Gastroesophageal sphincter (tissue), 4 donors: ENCODE data around the gene IFIT1. TPM values are rescaled to one million over a fixed set of nuclear protein-coding genes. Genes with fewer than 3 reads are reported as not detected.

Experiments used
- ATAC-seq: fragments of 150-250 bp; one replicate; pipeline ENCODE4 v1.9.1; 2016; ENCODE audit warnings: mild to moderate bottlenecking, moderate library complexity
- H3K27ac ChIP-seq, 4 donors: fragments of 200-600 bp; sonication (generic) in 3 of 4; 1 replicate in 3 of 4; 2 replicates in 1 of 4; pipeline ENCODE4 v1.5.1; 2016 to 2019
- H3K27me3 ChIP-seq: fragments of 200-600 bp; sonication (generic); one replicate; pipeline ENCODE4 v1.5.1; 2019
- H3K36me3 ChIP-seq, 2 donors: fragments of 200-600 bp; sonication (generic); one replicate each; pipeline ENCODE4 v1.5.1; 2019; ENCODE audit warnings: control low read depth in 1 of 2
- H3K4me1 ChIP-seq, 3 donors: fragments of 200-600 bp; sonication (generic); 1 replicate in 2 of 3; 2 replicates in 1 of 3; pipeline ENCODE4 v1.5.1; 2016 to 2019; ENCODE audit warnings: control low read depth in 2 of 3
- H3K4me3 ChIP-seq, 2 donors: fragments of 200-600 bp; sonication (generic); one replicate each; pipeline ENCODE4 v1.5.1; 2019; ENCODE audit warnings: mild to moderate bottlenecking in 1 of 2, moderate library complexity in 1 of 2
- H3K9me3 ChIP-seq, 3 donors: fragments of 200-600 bp; sonication (generic); one replicate each; pipeline ENCODE4 v1.5.1; 2017 to 2019; ENCODE audit warnings: control low read depth in 2 of 3
- CTCF ChIP-seq, 4 experiments: fragments of 200-600 bp in 2 of 4; fragments of 450-650 bp in 2 of 4; sonication (generic) in 1 of 4; IDR thresholded peaks; one replicate each; pipeline ENCODE4 v1.5.1; 2017 to 2019; ENCODE audit warnings: antibody characterized with exemption in 4 of 4, mild to moderate bottlenecking in 2 of 4, moderate library complexity in 2 of 4
- EP300 ChIP-seq: sonication (generic); formaldehyde crosslinking; IDR thresholded peaks from one replicate; pipeline ENCODE4 v1.6.1; 2017; ENCODE audit warnings: antibody characterized with exemption, mild to moderate bottlenecking
- POLR2A ChIP-seq, 2 donors: fragments of 450-650 bp; IDR thresholded peaks; one replicate each; pipeline ENCODE4 v1.6.1; 2017; ENCODE audit warnings: antibody characterized with exemption in 2 of 2, mild to moderate bottlenecking in 2 of 2, moderate library complexity in 1 of 2
- POLR2AphosphoS5 ChIP-seq: sonication (generic); formaldehyde crosslinking; IDR thresholded peaks from one replicate; pipeline ENCODE4 v1.6.1; 2017; ENCODE audit warnings: antibody characterized with exemption
- WGBS, 2 donors: methylation state at CpG; one replicate each; pipeline ENCODE4 v1.1.5; 2018; ENCODE audit warnings: low coverage in 1 of 2; 5-methylcytosine and 5-hydroxymethylcytosine counted together
- total RNA-seq, 4 donors: library from RNA; depleted of rRNA; stranded (reverse); fragments of >200 nt; gene quantifications; one replicate each; pipeline ENCODE4 v1.1.0, GENCODE V29; 2016

IFIT1 gene
- 10 to 100 TPM; 10.3 to 16.5 (median 15.2) TPM for total RNA-seq

- H3K4me1 ChIP-seq, result peaks cover 10 to 65% (median 20%) of the 10 kb centered on the region in 3 donors
- H3K9me3 ChIP-seq, result no peaks in the 10 kb centered on the region
- peak within 1 kb of the TSS; percentile 72 to 95 (median 78) for H3K27ac ChIP-seq
- peak within 1 kb of the TSS; percentile 53 to 100 for H3K4me3 ChIP-seq
- H3K27me3 ChIP-seq, result no peaks in the 10 kb centered on the region
- TF ChIP-seq POLR2A (IDR thresholded peaks at IDR 0.05), result no peak
- TF ChIP-seq POLR2AphosphoS5, result peak; percentile 32
- no peaks in the 10 kb centered on the region for H3K36me3 ChIP-seq
- ATAC-seq, result peak; percentile 88
- 1 to 3% methylated on average over 8 of the region's 8 CpGs for WGBS, 2 donors
Observed at GRCh38 chr10:89391907-89392756, at the start of gene IFIT1. Gene IFIT1, plus strand, starts transcription at chr10:89392623. Its CDS starts 90 bp downstream, at chr10:89392713.

- H3K27me3 ChIP-seq, result no peaks in the 10 kb centered on the region
- ATAC-seq, result no peak
- WGBS, 2 donors, result 78 to 93% methylated on average over 4 to 5 of the region's 5 CpGs
- H3K4me3 ChIP-seq, result no peak overlapping the region
- no peaks in the 10 kb centered on the region for H3K9me3 ChIP-seq
- no peak for TF ChIP-seq POLR2A (IDR thresholded peaks at IDR 0.05)
- TF ChIP-seq POLR2AphosphoS5, result no peak
- TF ChIP-seq EP300, result no peak
- no peak for TF ChIP-seq CTCF (IDR thresholded peaks at IDR 0.05)
- peaks cover 0 to 28% of the 10 kb centered on the region in 2 donors for H3K36me3 ChIP-seq
- peaks cover 0 to 35% (median 8%) of the 10 kb centered on the region in 3 donors for H3K4me1 ChIP-seq
- H3K27ac ChIP-seq, result no peak overlapping the region
Observed at GRCh38 chr10:89343089-89343767, 49.2 kb upstream of the IFIT1 start.

GRCh38 chr10:89344156-89344555 lies 48.3 kb upstream of the IFIT1 start:
- Histone ChIP-seq H3K4me1 (peaks cover 0 to 35% (median 8%) of the 10 kb centered on the region in 3 donors), H3K36me3 (peaks cover 0 to 19% of the 10 kb centered on the region in 2 donors)
- TF ChIP-seq EP300 (no peak), CTCF (IDR thresholded peaks at IDR 0.05) (no peak), POLR2AphosphoS5 (no peak), POLR2A (IDR thresholded peaks at IDR 0.05) (no peak)

GRCh38 chr10:89345367-89346000 lies 46.9 kb upstream of the IFIT1 start:
- Histone ChIP-seq H3K36me3 (peaks cover 0 to 8% of the 10 kb centered on the region in 2 donors), H3K27ac (no peak overlapping the region), H3K4me3 (no peak overlapping the region), H3K4me1 (peaks cover 0 to 38% (median 8%) of the 10 kb centered on the region in 3 donors), H3K27me3 (no peaks in the 10 kb centered on the region), H3K9me3 (no peaks in the 10 kb centered on the region)
- TF ChIP-seq EP300 (no peak), CTCF (IDR thresholded peaks at IDR 0.05) (no peak), POLR2A (IDR thresholded peaks at IDR 0.05) (no peak), POLR2AphosphoS5 (no peak)
- ATAC-seq, result no peak
- 84 to 90% methylated on average over 3 to 4 of the region's 4 CpGs for WGBS, 2 donors

More at GRCh38 chr10:89344156-89344555, 48.3 kb upstream of the IFIT1 start:
- no peaks in the 10 kb centered on the region for H3K27me3 ChIP-seq
- no peaks in the 10 kb centered on the region for H3K9me3 ChIP-seq
- WGBS, 2 donors, result 69 to 88% methylated on average over 2 of the region's 2 CpGs
- H3K27ac ChIP-seq, result no peak overlapping the region
- ATAC-seq, result no peak
- no peak overlapping the region for H3K4me3 ChIP-seq
